Measurements from ENCODE around the gene FMN2. TPM values are rescaled to one million over a fixed set of nuclear protein-coding genes. Genes with fewer than 3 reads are reported as not detected.

Gene FMN2
- polyA plus RNA-seq, 3 donors: not detected

GRCh38 chr1:240501115-240501514 lies 409.4 kb downstream of the FMN2 start:
- intact Hi-C loops (cut with micrococcal nuclease): no loop called here
- H3K27me3 ChIP-seq (ENCODE audit: control insufficient read depth in 2 of 2, insufficient read depth in 2 of 2, low read length in 2 of 2): no peaks in the 10 kb centered on the region
- H4K20me1 ChIP-seq (ENCODE audit: insufficient read depth, low read length): no peaks in the 10 kb centered on the region
- no peak overlapping the region for H3K4me2 ChIP-seq (replicated peaks; ENCODE audit: extremely low read depth, low read length, poor library complexity, severe bottlenecking)
- TF ChIP-seq CTCF (IDR thresholded peaks at IDR 0.05): no peak
- no peaks in the 10 kb centered on the region for H3K79me2 ChIP-seq (ENCODE audit: insufficient read depth, low read length)
- H3K36me3 Mint-ChIP-seq: no peaks in the 10 kb centered on the region
- peaks cover 0 to 7% of the 10 kb centered on the region in 2 donors for H3K9me3 ChIP-seq (replicated peaks in 1 of 2; ENCODE audit: control insufficient read depth in 1 of 2, insufficient read depth in 1 of 2, low read length in 2 of 2)
- H3K4me1 ChIP-seq (ENCODE audit: control insufficient read depth in 1 of 2, insufficient read depth in 2 of 2, low read length in 2 of 2): no peaks in the 10 kb centered on the region
- DNase-seq: no peak
- H3K4me1 Mint-ChIP-seq: no peaks in the 10 kb centered on the region
- peaks cover 0 to 15% (median 5%) of the 10 kb centered on the region in 7 donors for H3K9me3 Mint-ChIP-seq
- WGBS (ENCODE audit: insufficient coverage): 75% methylated on average over 1 of the region's 2 CpGs
- no peak overlapping the region for H2AFZ ChIP-seq (ENCODE audit: insufficient read depth, low read depth, low read length, poor library complexity, severe bottlenecking)
- H3K27me3 Mint-ChIP-seq (ENCODE audit: low read depth in 3 of 3): peaks cover 0 to 5% (median 0%) of the 10 kb centered on the region in 3 donors
- H3K27ac Mint-ChIP-seq: no peak overlapping the region
- H3K27ac ChIP-seq (ENCODE audit: low read depth in 1 of 2, low read length in 2 of 2): no peak overlapping the region
- no peak overlapping the region for H3K9ac ChIP-seq (ENCODE audit: insufficient read depth, low read length, poor library complexity, severe bottlenecking)
- H3K4me3 ChIP-seq (replicated peaks in 1 of 3; ENCODE audit: low read depth in 2 of 3, low read length in 3 of 3): no peak overlapping the region
- H3K4me3 Mint-ChIP-seq: no peak overlapping the region
- H3K36me3 ChIP-seq (replicated peaks in 1 of 2; ENCODE audit: control insufficient read depth in 1 of 2, insufficient read depth in 2 of 2, low read length in 2 of 2): no peaks in the 10 kb centered on the region

GRCh38 chr1:240503036-240503435 lies 411.4 kb downstream of the FMN2 start:
- intact Hi-C loops (cut with micrococcal nuclease): no loop called here
- no peak for DNase-seq
- H3K9me3 ChIP-seq (replicated peaks in 1 of 2; ENCODE audit: control insufficient read depth in 1 of 2, insufficient read depth in 1 of 2, low read length in 2 of 2): peaks cover 0 to 7% of the 10 kb centered on the region in 2 donors
- no peaks in the 10 kb centered on the region for H3K4me1 Mint-ChIP-seq
- H2AFZ ChIP-seq (ENCODE audit: insufficient read depth, low read depth, low read length, poor library complexity, severe bottlenecking): no peak overlapping the region
- peaks cover 0 to 3% (median 0%) of the 10 kb centered on the region in 3 donors for H3K27me3 Mint-ChIP-seq (ENCODE audit: low read depth in 3 of 3)
- H3K27ac ChIP-seq (ENCODE audit: low read depth in 1 of 2, low read length in 2 of 2): no peak overlapping the region
- no peaks in the 10 kb centered on the region for H3K79me2 ChIP-seq (ENCODE audit: insufficient read depth, low read length)
- no peaks in the 10 kb centered on the region for H4K20me1 ChIP-seq (ENCODE audit: insufficient read depth, low read length)
- no peak overlapping the region for H3K4me3 Mint-ChIP-seq
- H3K27ac Mint-ChIP-seq: no peak overlapping the region
- 94% methylated on average over 2 of the region's 4 CpGs for WGBS (ENCODE audit: insufficient coverage)
- H3K27me3 ChIP-seq (ENCODE audit: control insufficient read depth in 2 of 2, insufficient read depth in 2 of 2, low read length in 2 of 2): no peaks in the 10 kb centered on the region
- no peak for TF ChIP-seq CTCF (IDR thresholded peaks at IDR 0.05)
- peaks cover 0 to 19% (median 3%) of the 10 kb centered on the region in 7 donors for H3K9me3 Mint-ChIP-seq
- H3K4me1 ChIP-seq (ENCODE audit: control insufficient read depth in 1 of 2, insufficient read depth in 2 of 2, low read length in 2 of 2): no peaks in the 10 kb centered on the region
- no peaks in the 10 kb centered on the region for H3K36me3 ChIP-seq (replicated peaks in 1 of 2; ENCODE audit: control insufficient read depth in 1 of 2, insufficient read depth in 2 of 2, low read length in 2 of 2)
- H3K4me2 ChIP-seq (replicated peaks; ENCODE audit: extremely low read depth, low read length, poor library complexity, severe bottlenecking): no peak overlapping the region
- no peak overlapping the region for H3K9ac ChIP-seq (ENCODE audit: insufficient read depth, low read length, poor library complexity, severe bottlenecking)
- no peaks in the 10 kb centered on the region for H3K36me3 Mint-ChIP-seq
- H3K4me3 ChIP-seq (replicated peaks in 1 of 3; ENCODE audit: low read depth in 2 of 3, low read length in 3 of 3): no peak overlapping the region
